GM12801 (cell line): ENCODE results near the gene GJC1.

Experiments used
- TF ChIP-seq, protein P1 (sequence below): IDR thresholded peaks from one replicate; pipeline ENCODE4 v1.5.1; 2011; ENCODE audit warnings: control low read depth; ENCODE audit not compliant: insufficient read length; ENCODE audit errors: extremely low read depth

Gene GJC1

GRCh38 chr17:44867841-44868240, 37.8 kb upstream of the GJC1 start:
- TF ChIP-seq, protein P1, sequence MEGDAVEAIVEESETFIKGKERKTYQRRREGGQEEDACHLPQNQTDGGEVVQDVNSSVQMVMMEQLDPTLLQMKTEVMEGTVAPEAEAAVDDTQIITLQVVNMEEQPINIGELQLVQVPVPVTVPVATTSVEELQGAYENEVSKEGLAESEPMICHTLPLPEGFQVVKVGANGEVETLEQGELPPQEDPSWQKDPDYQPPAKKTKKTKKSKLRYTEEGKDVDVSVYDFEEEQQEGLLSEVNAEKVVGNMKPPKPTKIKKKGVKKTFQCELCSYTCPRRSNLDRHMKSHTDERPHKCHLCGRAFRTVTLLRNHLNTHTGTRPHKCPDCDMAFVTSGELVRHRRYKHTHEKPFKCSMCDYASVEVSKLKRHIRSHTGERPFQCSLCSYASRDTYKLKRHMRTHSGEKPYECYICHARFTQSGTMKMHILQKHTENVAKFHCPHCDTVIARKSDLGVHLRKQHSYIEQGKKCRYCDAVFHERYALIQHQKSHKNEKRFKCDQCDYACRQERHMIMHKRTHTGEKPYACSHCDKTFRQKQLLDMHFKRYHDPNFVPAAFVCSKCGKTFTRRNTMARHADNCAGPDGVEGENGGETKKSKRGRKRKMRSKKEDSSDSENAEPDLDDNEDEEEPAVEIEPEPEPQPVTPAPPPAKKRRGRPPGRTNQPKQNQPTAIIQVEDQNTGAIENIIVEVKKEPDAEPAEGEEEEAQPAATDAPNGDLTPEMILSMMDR: no peak

GRCh38 chr17:44865931-44866330, 35.8 kb upstream of the GJC1 start:
- TF ChIP-seq, protein P1: no peak

DNA sequence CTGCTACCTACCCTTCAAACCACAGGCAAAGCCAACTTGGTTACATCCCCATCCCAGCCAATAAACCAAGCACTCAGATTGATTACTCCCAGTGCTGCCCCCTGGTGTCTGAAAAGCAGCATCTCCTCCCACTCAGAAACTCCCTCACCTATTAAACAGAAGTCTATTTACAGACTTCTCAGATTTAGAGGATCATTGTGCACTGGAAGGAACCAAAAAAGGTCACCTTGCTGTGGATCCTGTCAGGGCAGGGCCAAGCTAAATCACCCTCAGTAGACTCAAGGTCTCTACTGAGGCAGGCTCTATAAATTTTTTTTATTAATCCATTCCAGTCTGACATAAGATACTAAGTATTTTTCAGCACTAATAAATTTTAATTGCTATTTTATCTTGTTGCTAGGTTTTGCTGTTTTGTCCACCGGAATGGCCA, 35.2 kb upstream of the GJC1 start:
- TF ChIP-seq, protein P1: no peak

DNA sequence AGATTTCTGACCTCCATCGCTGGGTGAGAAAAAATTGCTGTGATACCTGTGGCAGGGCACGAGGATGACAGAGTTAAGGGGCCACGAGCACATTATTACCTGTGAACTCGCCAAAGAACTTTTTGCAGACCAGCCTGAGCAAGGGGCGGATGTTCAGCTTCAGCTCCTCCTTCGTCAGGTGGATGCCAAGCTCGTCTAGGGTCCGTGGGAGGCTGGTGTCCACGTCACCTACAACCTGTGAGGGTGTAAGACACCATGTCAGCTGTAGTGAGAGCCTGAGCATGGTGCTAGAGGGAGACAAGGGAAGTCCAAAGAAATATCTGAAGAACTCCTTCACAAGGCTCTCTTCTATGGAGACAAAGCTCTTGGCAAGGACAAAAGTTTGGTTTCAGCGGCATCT, 34.7 kb upstream of the GJC1 start:
- TF ChIP-seq, protein P1: no peak

GRCh38 chr17:44863061-44863918, 33.2 kb upstream of the GJC1 start:
- TF ChIP-seq, protein P1: no peak

GRCh38 chr17:44862278-44862914, 32.3 kb upstream of the GJC1 start:
- TF ChIP-seq, protein P1: no peak

- TF ChIP-seq, protein P1: no peak
Measured at GRCh38 chr17:44859701-44860100, 29.6 kb upstream of the GJC1 start.
